CD14-positive monocyte (primary cell): ENCODE results near the gene STK33. TPM values are rescaled to one million over a fixed set of nuclear protein-coding genes. Genes with fewer than 3 reads are reported as not detected.

Experiments
- DNase-seq, 3 donors: peaks; one replicate each; pipeline ENCODE4 v3.0.0-alpha.2; 2011 to 2022
- H2AFZ ChIP-seq: 2 replicates; pipeline ENCODE4 v1.6.0; 2012; ENCODE audit warnings: mild to moderate bottlenecking, low read depth, low read length, inconsistent platforms; ENCODE audit not compliant: insufficient read depth, poor library complexity, severe bottlenecking
- H3K27ac ChIP-seq, 2 donors: 1 replicate in 1 of 2; 2 replicates in 1 of 2; pipeline ENCODE4 v1.5.1; 2012 to 2013; ENCODE audit warnings: low read length in 2 of 2, control low read depth in 1 of 2, inconsistent platforms in 1 of 2, low read depth in 1 of 2, mild to moderate bottlenecking in 1 of 2
- H3K27me3 ChIP-seq, 2 donors: one replicate each; pipeline versions ENCODE4 v1.6.0 to v1.6.1; 2011 to 2013; ENCODE audit warnings: low read length in 2 of 2; ENCODE audit not compliant: control insufficient read depth in 2 of 2, insufficient read depth in 2 of 2
- H3K36me3 ChIP-seq, 2 donors: replicated peaks in 1 of 2; 1 replicate in 1 of 2; 2 replicates in 1 of 2; pipeline versions ENCODE4 v1.5.1 to v1.6.1; 2012 to 2013; ENCODE audit warnings: low read length in 2 of 2, control low read depth in 1 of 2, inconsistent platforms in 1 of 2, mild to moderate bottlenecking in 1 of 2; ENCODE audit not compliant: insufficient read depth in 2 of 2, control insufficient read depth in 1 of 2
- H3K4me1 ChIP-seq, 2 donors: 1 replicate in 1 of 2; 2 replicates in 1 of 2; pipeline versions ENCODE4 v1.5.1 to v1.6.1; 2012 to 2013; ENCODE audit warnings: low read length in 2 of 2, control low read depth in 1 of 2, inconsistent platforms in 1 of 2, mild to moderate bottlenecking in 1 of 2, moderate library complexity in 1 of 2; ENCODE audit not compliant: insufficient read depth in 2 of 2, control insufficient read depth in 1 of 2
- H3K4me2 ChIP-seq: replicated peaks from 2 replicates; pipeline ENCODE3; 2012; ENCODE audit warnings: low read length, moderate library complexity, mild to moderate bottlenecking; ENCODE audit not compliant: poor library complexity, severe bottlenecking; ENCODE audit errors: extremely low read depth
- H3K4me3 ChIP-seq, 3 experiments: fragments of 200-600 bp in 1 of 3; sonication (generic) in 1 of 3; replicated peaks in 1 of 3; 1 replicate in 2 of 3; 2 replicates in 1 of 3; pipeline ENCODE4 v1.5.1; 2011 to 2013; ENCODE audit warnings: low read length in 3 of 3, mild to moderate bottlenecking in 3 of 3, control low read depth in 2 of 3, low read depth in 2 of 3, inconsistent platforms in 1 of 3, moderate library complexity in 1 of 3
- H3K79me2 ChIP-seq: 2 replicates; pipeline ENCODE4 v1.6.0; 2012; ENCODE audit warnings: mild to moderate bottlenecking, control low read depth, inconsistent platforms, low read length, moderate library complexity; ENCODE audit not compliant: insufficient read depth
- H3K9ac ChIP-seq: 2 replicates; pipeline ENCODE4 v1.6.0; 2017; ENCODE audit warnings: low read length, mild to moderate bottlenecking; ENCODE audit not compliant: insufficient read depth, poor library complexity, severe bottlenecking
- H3K9me3 ChIP-seq, 2 donors: replicated peaks in 1 of 2; 1 replicate in 1 of 2; 2 replicates in 1 of 2; pipeline versions ENCODE4 v1.5.1 to v1.6.1; 2012 to 2013; ENCODE audit warnings: low read length in 2 of 2, control low read depth in 1 of 2; ENCODE audit not compliant: control insufficient read depth in 1 of 2, insufficient read depth in 1 of 2
- H4K20me1 ChIP-seq: 2 replicates; pipeline ENCODE4 v1.6.0; 2012; ENCODE audit warnings: mild to moderate bottlenecking, low read length, control low read depth, moderate library complexity; ENCODE audit not compliant: insufficient read depth
- H3K27ac Mint-ChIP-seq, 7 donors: one replicate each; pipeline ENCODE4 v1.8.0; 2020; ENCODE audit warnings: mild to moderate bottlenecking in 7 of 7, mixed read lengths in 7 of 7, moderate library complexity in 6 of 7, inconsistent platforms in 2 of 7
- H3K27me3 Mint-ChIP-seq, 3 donors: one replicate each; pipeline ENCODE4 v1.8.0; 2021 to 2022; ENCODE audit warnings: low read depth in 3 of 3, mild to moderate bottlenecking in 3 of 3, mixed read lengths in 3 of 3, moderate library complexity in 3 of 3, inconsistent platforms in 1 of 3
- H3K36me3 Mint-ChIP-seq, 2 donors: one replicate each; pipeline ENCODE4 v1.8.0; 2020; ENCODE audit warnings: mixed read lengths in 2 of 2, inconsistent platforms in 1 of 2, mild to moderate bottlenecking in 1 of 2
- H3K4me1 Mint-ChIP-seq: one replicate; pipeline ENCODE4 v1.8.0; 2020; ENCODE audit warnings: mild to moderate bottlenecking, mixed read lengths
- H3K4me3 Mint-ChIP-seq, 2 donors: one replicate each; pipeline ENCODE4 v1.8.0; 2020; ENCODE audit warnings: mild to moderate bottlenecking in 2 of 2, mixed read lengths in 2 of 2, moderate library complexity in 1 of 2
- H3K9me3 Mint-ChIP-seq, 7 donors: one replicate each; pipeline ENCODE4 v1.8.0; 2020 to 2022; ENCODE audit warnings: mixed read lengths in 7 of 7, mild to moderate bottlenecking in 6 of 7, moderate library complexity in 6 of 7, inconsistent platforms in 2 of 7
- CTCF ChIP-seq: fragments of 200-600 bp; IDR thresholded peaks from one replicate; pipeline ENCODE4 v1.8.0; 2022; ENCODE audit warnings: antibody characterized with exemption, mild to moderate bottlenecking
- WGBS: methylation state at CpG from one replicate; pipeline ENCODE4 v1.1.5; 2013; ENCODE audit warnings: missing lambda C conversion rate; ENCODE audit not compliant: insufficient coverage; 5-methylcytosine and 5-hydroxymethylcytosine counted together
- intact Hi-C, 2 donors: fragments of 100-400 bp; cut with micrococcal nuclease; formaldehyde crosslinking; loops; one replicate each; pipeline versions ENCODE4 v1.15.0 to v1.15.1; 2023
- polyA plus RNA-seq, 3 donors: library from polyadenylated mRNA; depleted of rRNA in 1 of 3; unstranded in 2 of 3; stranded (reverse) in 1 of 3; fragments of 300-500 nt in 2 of 3; fragments of >200 nt in 1 of 3; fragmentation: Illumina TruSeq in 2 of 3; gene quantifications; 1 replicate in 2 of 3; 2 replicates in 1 of 3; pipeline ENCODE4 v1.2.3, GENCODE V29; 2012 to 2021

Gene STK33
- polyA plus RNA-seq, 3 donors: not detected

- Histone ChIP-seq H4K20me1 (no peaks in the 10 kb centered on the region), H3K9ac (no peak overlapping the region), H3K4me1 (no peaks in the 10 kb centered on the region), H3K27ac (no peak overlapping the region), H3K9me3 (no peaks in the 10 kb centered on the region), H3K79me2 (no peaks in the 10 kb centered on the region), H3K4me3 (no peak overlapping the region), H3K4me2 (no peak overlapping the region), H3K36me3 (no peaks in the 10 kb centered on the region), H3K27me3 (no peaks in the 10 kb centered on the region), H2AFZ (no peak overlapping the region)
- WGBS: 90% methylated on average over 2 of the region's 5 CpGs
- Mint-ChIP-seq H3K4me3 (no peak overlapping the region), H3K36me3 (no peaks in the 10 kb centered on the region), H3K27ac (no peak overlapping the region), H3K9me3 (no peaks in the 10 kb centered on the region), H3K4me1 (peaks cover 4% of the 10 kb centered on the region), H3K27me3 (peaks cover 0 to 2% (median 2%) of the 10 kb centered on the region in 3 donors)
- no peak for DNase-seq
- intact Hi-C loops: no loop called here
- no peak for TF ChIP-seq CTCF
These were observed 206.3 kb downstream of the STK33 start for GRCh38 chr11:8387693-8388092.

GRCh38 chr11:8387141-8387540, 206.9 kb downstream of the STK33 start:
- no peak for DNase-seq
- no peaks in the 10 kb centered on the region for H3K9me3 Mint-ChIP-seq
- no peaks in the 10 kb centered on the region for H3K4me1 ChIP-seq
- no peaks in the 10 kb centered on the region for H4K20me1 ChIP-seq
- H3K27me3 Mint-ChIP-seq: peaks cover 0 to 2% (median 2%) of the 10 kb centered on the region in 3 donors
- no peaks in the 10 kb centered on the region for H3K9me3 ChIP-seq
- H2AFZ ChIP-seq: no peak overlapping the region
- intact Hi-C loops: no loop called here
- no peak overlapping the region for H3K9ac ChIP-seq
- no peak overlapping the region for H3K4me3 Mint-ChIP-seq
- no peak overlapping the region for H3K4me3 ChIP-seq
- H3K4me1 Mint-ChIP-seq: peaks cover 4% of the 10 kb centered on the region
- no peak for TF ChIP-seq CTCF
- no peak overlapping the region for H3K27ac Mint-ChIP-seq
- no peak overlapping the region for H3K27ac ChIP-seq
- H3K36me3 Mint-ChIP-seq: no peaks in the 10 kb centered on the region
- H3K79me2 ChIP-seq: no peaks in the 10 kb centered on the region
- 85% methylated on average over 4 of the region's 7 CpGs for WGBS
- no peaks in the 10 kb centered on the region for H3K36me3 ChIP-seq
- H3K27me3 ChIP-seq: no peaks in the 10 kb centered on the region
- no peak overlapping the region for H3K4me2 ChIP-seq
